Prostate gland (tissue), 2 donors: ENCODE data around the gene PSMB3.

Experiments used
- CTCF ChIP-seq, 4 experiments: fragments of 200-600 bp in 2 of 4; fragments of 450-650 bp in 2 of 4; sonication (generic) in 2 of 4; IDR thresholded peaks; 1 replicate in 3 of 4; 2 replicates in 1 of 4; pipeline ENCODE4 v1.5.1; 2016 to 2019; ENCODE audit warnings: antibody characterized with exemption in 4 of 4, mild to moderate bottlenecking in 2 of 4, moderate library complexity in 2 of 4
- POLR2A ChIP-seq: fragments of 450-650 bp; IDR thresholded peaks from one replicate; pipeline ENCODE4 v1.6.1; 2016; ENCODE audit warnings: antibody characterized with exemption, mild to moderate bottlenecking
- POLR2AphosphoS5 ChIP-seq: sonication (generic); formaldehyde crosslinking; IDR thresholded peaks from one replicate; pipeline ENCODE4 v1.6.1; 2017; ENCODE audit warnings: antibody characterized with exemption

- no peak for TF ChIP-seq POLR2AphosphoS5
- TF ChIP-seq POLR2A, result no peak
- TF ChIP-seq CTCF (IDR thresholded peaks at IDR 0.05), result no peak
Observed at GRCh38 chr17:38766341-38766740, 13.8 kb downstream of the PSMB3 start.
